DMS79 (cell line): ENCODE results near the gene TCF15.

Source experiments
- DNase-seq: peaks from one replicate; lab custom pipeline; 2025; lab: John Stamatoyannopoulos, UW

The TCF15 gene

DNA sequence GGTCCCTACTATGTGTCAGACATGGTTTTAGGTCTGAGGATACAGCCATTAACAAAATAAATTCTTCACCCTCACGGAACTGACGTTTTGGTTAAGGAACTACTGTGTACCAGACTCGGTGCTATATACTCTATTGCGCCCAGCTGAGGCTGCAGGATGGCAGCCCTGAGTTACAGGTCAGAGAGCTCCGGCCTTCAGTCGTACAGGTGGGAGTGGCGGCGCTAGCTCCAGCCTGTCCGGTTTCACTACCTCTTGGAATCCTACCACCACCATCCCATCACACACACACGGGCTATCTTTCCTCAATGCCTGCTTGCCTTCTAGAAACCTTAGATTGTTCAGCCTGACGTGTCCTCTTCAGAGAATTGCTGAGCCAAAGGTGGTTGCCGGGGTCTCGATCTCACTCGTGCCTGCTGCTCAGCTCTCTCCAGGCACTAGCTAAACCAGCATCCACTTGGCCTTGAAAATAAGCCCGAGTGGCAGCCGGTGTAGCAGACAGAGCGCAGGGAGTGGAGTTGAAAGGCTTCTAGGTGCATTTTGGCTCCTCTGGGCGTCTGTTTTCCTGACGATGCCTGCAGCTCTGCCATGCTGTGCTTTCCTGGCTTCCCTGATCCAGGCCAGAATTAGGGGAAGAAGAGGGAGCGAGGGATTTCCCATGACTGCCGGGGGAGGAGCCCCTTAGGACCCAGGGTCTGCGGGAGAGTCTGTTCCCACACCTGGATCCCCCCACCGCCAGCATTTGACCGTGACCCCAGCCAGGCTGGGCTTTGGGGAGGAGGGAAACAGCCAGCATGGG, 1.1 kb upstream of the TCF15 start:
- no peak for DNase-seq

DNA sequence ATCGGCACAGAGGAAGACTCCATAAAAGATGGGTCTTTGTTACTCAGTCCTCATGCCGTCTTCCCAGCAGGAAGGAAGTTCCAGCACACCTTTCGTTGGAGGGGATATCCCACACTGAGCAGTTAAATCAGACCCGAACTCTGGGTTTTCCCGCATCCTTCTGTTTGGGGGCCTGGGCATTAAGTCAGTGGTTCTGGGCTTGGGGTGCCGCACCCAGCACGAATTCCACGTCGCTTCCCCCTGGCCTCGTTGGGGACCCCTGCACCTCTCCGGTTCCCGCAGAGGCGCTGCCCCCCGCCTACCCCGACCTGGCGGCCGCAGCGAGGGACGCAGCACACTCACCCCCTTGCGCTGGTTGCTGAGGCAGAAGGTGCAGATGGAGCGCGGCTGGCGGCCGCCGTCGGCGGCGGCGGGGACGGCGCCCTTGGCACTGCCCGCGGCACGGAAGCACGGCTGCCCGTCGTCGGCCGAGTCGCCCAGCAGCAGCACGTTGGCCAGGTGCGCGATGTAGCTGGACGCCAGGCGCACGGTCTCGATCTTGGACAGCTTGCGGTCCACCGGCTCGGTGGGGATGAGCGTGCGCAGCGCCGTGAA, 641 bp downstream of the TCF15 start:
- no peak for DNase-seq

DNA sequence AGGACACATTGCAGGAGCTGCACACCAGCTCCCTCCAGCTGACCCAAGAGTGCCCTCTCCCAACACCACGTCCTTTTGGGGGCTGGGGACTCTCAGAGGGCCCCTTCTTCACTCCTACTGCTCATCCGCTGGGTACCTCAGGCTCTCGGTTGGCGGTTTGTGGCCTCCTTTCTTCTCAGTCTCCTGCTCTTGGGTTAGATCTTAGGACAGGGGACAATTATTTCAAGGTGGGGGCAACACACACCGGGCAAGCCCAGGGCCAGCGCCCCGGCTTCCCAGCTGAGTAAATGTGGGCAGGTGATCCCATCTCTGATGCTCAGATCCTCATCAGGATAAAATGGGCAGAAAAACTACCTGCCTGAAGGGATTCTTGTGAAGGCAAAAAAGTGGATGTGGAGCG, 1.1 kb downstream of the TCF15 start:
- DNase-seq: no peak

DNA sequence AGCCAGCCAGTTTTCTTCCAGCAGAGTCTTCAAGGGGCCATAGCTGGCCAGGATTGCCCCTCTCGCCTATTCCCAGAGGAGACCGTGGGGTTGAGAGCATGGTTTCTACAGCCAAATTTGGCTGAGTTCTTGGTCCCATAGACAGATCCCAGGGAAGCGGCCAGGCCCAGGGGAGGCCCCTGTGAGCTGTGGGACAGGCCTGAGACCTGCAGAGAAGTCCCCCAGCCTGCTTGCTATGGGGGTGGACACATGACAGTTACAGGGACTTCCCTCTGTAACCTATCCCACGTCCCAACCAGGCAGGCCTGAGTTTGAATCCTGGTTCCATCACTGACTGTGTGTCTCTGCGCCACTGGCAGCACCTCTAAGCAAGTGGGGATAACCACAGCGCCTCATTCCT, 2.6 kb downstream of the TCF15 start:
- DNase-seq: no peak

DNA sequence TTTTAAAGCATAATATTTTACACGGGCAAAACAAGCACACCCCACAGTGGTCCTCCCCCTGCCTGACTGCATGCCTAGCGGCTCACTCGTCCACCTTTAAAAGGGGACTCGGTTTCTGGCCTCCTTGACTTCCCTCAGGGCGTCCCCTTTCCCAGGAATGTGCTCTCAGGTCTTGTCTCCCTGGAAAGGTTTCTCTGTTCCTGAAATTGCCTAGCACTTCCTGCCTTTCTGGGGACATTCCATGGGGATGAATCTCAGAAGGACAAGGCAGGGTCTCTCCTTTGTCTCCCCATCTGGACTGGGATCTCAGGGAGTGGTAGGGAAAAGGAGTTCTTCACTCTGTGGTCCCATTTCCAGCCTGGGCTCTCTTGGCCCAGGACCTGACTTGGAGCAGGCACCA, 4.9 kb downstream of the TCF15 start:
- no peak for DNase-seq

DNA sequence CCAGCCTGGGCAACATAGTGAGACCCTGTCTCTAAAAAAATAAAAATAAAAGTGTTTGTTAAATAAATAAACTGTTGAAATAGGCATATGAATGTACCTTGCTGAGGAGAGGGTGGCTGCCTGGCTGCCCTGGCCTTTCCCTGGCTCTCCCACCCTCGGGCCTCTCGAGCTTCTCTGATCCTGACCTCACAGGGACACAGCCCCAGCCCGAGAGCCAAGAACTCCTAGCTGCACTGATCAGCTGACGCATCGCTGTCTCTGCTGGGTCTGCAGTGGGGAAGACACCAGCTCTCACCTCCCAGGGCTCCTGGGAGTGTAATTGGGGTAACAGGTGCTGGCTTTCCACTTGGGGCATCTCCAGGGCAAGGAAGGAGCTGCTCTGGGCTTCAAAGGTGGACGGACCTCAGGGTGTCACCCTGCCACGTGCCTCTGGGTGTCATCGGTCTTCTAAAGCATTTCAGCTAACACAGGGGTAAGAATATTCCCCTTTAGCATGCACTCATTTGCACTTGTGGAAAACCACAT, 6.9 kb downstream of the TCF15 start:
- no peak for DNase-seq

DNA sequence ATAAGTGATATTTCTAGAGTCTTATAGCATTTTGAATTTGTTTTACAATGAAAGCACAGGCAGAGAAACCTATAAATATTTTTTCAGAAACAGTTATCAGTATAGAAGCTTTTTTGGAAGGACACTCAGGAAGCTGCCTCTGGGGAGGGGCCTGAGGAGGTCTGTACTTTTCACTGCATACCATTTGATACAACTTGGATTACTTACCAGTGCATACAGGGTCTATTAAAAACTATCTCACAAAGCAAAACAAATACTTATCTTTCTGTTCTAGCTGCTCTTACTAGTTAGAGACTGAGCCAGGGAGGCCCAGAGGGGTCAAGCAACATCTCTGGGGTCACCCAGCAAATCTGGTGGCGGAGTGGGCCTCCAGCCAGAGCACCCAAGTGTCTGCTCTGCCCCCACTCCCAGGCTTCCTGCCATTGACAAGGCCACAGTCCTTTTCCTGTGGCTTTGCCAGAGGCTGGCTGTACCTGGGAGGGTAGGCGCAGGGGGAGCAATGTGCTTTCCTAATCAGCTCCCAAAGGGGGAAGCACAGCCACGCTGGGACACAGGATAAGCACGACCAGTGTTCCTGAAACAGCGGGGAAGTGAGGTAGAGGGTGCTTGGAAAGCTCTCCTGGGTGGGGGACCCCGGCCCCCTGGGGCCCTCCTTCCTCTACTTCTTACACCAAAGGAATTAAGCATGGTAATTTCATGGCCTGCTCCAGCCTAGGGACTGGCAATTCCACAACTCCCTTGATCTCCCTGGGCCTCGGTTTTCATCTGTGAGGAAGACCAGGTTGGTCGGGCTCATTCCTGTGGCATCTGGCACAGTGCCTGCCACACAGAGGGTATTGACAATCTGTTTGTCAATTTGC, 7.8 kb downstream of the TCF15 start:
- DNase-seq: no peak

DNA sequence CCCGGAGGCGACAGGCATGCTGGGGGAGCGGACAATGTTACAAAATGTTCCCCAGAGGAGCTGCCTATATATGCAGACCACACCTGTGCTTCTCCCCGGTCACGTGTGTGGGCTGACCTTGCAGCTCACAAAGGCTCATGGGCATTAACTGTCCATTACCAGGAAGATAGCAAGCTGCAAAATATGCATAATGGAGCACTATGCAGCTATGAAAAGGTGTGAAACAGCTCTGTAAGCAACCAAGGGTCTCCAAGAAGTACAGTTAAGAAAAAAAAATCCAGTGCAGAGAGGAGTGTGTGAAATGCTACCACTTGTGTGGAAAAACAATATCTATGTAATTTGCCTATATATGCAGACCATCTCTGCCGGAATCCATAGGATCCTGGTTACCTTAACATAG, 9.4 kb downstream of the TCF15 start:
- no peak for DNase-seq

DNA sequence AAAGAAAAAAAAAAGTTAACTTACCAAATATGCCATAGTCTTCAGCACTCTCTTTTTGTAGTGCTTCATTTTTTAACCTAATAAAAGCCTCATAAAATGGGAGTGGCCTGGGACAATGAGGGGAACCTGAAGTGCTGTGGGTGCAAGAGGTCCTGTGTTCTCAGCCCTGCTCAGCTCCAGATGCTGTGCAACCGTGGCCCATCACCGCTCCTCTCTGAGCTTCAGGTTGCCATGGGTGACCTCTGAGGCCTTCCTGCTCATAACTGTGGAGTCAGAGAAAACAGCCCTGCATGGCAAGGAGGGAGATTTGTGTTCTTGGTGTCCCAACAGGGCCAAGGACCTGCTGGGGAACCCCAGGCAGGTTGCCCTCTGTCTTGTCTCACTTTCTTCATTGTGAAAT, 10.0 kb downstream of the TCF15 start:
- no peak for DNase-seq

DNA sequence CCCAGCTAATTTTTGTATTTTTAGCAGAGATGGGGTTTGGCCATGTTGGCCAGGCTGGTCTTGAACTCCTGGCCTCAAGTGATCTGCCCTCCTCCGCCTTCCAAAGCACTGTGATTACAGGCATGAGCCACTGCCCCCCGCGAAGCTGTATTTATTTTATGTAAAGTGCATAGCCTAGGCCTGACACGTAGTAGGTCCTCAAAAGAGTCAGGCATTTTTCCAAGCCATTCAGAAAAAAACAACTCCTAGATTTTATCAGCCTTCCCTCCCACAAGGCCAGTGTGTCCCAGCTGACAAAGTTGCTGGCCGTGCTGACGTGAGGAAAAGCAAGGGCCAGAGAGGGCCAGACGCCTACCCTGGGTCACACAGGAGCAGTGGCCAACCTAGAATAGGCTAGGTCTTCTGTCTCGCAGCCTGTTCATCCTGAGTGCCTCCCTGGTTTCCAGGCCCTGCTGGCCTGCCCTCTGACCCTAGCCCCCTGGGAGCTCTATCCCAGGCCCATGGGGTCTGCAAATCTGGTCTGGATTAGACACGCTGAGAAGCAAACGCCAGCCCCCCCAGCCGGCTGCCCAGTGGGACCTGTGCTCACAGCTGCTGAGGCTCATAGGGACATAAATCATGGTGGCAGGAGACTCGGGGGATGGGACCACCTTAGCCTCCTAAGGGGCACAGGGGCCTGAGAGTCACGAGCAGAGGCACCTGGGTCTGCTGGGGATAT, 11.8 kb downstream of the TCF15 start:
- DNase-seq: no peak

DNA sequence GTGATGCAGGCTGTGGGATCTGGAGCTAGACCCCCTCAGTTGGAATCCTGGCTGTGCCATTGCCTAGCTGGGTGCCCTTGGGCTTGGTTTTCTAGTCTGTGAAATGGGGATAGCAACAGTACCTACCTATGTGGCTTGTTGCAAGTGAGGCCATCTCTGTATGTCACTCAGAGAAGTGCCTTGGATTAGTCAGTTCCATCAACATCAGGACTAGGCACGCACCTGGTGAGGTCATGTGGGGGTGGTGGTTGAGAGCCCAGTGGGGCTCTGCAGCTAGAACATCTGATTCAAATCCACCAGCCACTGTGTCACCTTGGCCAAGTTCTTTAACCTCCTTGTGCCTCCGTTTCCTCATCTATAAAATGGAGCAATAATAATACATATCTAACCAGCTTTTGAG, 12.5 kb downstream of the TCF15 start:
- no peak for DNase-seq

DNA sequence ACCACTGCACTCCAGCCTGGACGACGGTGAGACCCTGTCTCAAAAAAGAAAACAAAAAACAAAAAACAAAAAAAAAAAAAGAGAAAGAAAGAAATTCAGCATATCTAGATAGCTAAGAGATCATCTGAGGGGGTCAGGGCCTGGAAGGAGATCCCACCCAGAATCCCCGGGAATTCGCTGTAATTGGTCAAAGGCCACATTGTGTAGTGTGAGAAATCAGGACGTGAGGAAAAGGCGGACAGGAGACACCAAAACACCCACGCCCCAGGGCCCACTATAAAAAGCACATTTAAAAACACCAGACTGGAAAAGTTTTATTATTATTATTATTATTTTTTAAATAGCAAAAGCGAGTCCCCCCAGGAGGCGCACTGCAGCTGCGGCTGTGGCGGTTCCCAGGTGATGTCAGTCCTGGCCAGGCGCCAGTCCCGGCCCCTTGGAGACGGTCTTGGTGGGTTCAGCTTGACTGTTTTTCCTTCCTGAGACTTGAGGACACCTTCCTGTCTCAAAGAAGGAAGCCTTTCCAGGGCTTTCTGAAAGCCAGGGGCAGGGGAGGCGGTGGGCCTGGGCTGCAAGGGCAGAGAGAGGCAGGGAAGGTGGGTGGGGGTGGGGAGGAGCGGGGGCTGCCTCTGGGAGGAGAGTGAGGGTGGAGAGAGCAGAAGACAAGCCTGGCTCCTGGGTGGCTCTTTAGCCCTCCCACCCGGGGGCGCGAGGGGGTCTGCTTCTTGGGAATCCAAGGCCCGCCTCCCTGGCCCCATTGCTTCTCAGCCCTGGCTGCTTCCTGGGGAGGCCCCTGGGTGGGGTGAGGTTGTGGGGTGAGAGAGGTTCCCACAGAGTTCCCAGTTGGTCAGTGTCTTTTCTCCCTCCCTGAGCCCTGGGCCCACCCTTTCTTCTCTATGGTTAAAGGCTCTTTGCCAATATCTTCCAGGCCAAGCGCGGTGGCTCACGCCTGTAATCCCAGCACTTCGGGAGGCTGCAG, 14.5 kb downstream of the TCF15 start:
- no peak for DNase-seq

DNA sequence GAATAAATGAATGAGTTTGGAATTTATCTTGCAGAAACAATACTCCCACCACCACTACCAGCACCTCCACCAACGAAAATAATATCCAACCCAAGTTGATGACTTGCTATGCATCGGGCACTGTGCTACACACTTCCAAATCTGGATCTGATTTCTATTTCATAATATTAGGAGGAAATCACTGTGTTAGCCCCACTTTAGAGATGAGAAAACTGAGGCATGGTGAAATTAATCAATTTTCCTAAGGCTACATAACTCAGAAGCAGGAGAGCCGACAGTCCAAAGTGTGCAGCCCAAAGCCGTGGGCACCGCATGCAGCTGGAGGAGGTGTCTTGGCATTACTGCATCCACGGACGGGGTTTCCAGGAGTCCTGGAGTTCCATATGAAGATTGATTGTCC, 17.6 kb downstream of the TCF15 start:
- no peak for DNase-seq

DNA sequence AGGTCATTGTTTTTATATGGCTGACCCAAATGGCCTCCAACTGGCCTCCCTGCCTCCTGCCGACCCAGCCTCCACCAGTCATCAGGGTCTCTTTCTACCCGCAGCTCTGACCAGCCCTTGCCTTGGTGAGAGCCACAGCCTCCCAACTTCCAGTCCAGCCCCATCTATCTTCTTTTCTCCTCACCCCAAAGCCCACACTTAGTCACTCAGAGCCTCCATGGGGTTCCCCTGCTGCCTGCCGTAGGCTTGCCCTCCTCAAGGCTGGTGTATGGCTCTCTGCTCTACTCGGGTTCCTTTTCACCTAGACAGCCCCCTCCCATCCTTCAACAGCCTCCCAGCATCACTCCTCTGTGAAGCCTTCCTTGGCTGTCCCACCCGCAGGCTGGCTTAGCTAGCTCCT, 18.2 kb downstream of the TCF15 start:
- no peak for DNase-seq

DNA sequence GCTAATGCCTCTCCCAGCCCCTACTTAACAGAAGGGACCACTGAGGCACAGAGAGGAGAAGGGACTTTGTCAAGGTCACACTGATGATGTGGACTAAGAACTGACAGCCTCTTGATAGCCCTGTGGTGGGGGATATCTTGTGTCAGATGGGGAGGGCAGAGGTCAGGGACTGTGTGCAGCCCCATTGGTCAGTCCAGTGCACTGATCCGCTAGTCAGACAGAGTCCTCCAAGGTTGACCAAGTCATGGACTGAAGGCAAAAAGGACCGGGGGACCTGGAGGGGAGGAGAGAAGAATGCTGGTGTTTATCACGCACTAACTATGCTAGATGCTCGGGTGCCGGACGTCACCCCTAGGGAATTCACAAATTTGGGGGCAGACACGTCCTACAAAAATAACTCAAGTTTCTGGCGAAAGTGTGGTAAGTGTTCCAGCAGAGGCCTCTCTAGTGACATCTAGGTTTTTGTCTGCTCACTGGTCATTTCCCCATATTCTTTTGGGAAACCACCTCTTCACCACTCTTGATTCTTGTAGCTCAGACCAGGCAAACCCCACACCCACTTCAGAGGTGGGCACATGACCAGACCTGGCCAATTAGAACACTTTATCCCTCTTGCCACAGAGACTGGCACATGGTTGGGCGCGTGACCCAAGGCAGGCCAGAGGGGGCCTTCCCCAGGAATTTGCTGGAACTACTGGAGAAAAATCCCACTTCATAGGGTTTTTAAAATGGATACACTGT, 21.0 kb downstream of the TCF15 start:
- no peak for DNase-seq

DNA sequence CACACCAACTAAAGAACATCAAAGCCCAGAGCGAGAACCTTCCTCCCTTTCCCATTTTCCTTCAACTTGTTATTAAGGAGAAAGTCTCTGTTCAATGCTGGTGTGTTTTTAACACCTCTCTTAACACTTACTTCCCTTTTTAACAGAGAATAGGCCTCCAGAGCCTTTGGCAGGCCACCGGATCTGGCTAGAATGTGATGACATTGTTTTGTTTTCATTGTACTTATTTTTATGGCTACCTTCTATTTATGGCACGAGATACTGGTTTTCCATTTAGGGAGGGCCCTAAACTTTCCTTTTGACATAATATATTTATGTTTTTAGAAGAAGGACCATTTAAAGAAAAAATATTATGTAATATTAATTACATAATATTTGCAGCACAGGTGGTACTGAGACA, 21.6 kb downstream of the TCF15 start:
- DNase-seq: no peak

DNA sequence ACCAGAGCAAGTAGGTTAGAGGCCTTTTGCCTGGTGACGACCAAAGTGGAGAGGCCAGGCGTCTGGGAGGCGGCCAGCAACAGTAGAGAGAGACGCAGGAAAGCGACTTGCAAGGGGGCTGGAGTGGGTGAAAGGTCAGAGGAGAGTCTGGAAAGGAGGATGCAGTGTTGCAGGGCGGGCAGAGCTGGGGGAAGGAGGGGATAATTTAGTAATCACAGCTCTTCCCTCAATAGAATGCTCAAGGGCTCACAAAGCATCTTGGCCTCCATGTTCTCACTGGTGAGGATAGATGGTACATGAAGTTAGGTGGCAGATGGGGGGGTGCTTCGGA, 25.2 kb downstream of the TCF15 start:
- no peak for DNase-seq

DNA sequence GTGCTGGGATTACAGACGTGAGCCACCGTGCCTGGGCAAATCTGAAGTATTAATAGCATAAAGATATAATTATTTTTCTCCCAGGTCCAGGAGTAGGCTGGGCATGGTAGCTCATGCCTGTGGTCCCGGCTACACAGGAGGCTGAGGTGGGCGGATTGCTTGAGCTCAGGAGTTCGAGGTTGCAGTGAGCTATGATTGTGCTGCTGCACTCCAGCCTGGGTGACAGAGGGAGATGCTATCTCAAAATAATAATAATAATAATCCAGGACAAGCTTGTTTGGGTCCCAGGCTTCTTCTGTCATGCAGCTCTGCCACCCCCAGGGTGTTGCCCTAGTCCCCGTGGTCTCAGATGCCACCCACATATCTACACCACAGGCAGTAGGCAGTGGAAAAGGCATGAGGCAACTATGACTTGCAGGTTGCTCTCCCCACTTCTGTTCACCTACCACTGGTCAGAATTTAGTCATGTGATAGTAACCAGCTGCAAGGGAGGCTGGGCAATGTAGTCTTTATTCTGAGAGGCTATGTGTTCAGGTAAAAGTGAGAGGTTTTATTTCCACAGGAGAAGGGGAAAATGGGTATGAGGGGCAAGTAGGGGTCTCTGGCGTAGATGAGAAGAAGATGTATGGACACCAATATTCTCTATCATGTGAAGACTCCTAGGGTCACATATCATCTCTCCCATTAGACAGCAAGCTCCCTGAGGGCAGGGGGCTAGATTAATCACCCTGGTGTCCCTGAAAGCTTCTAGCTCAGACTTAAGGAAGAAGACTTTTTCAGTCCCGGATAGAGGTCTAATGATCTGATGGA, 25.7 kb downstream of the TCF15 start:
- no peak for DNase-seq

DNA sequence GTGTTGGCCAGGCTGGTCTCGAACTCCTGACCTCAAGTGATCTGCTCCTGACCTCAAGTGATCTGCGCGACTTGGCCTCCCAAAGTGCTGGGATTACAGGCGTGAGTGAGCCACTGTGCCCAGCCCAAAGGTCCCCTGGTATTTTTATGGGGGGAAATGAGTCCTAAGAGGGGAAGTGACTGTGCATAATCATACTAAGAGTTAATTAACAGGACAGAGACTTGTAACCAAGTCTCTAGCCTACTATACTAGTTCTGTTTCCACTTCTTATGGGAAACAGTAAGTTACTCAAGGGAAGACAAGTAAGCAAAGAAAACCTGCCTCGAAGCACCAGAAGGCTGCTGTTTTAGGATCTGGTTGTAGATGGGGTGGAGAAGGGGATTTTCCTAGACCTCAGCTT, 27.9 kb downstream of the TCF15 start:
- no peak for DNase-seq
